Gastroesophageal sphincter (tissue), 3 donors: Measurements from ENCODE around the gene MSANTD2.

Experiments
- CTCF ChIP-seq, 4 experiments: fragments of 200-600 bp in 2 of 4; fragments of 450-650 bp in 2 of 4; sonication (generic) in 1 of 4; IDR thresholded peaks; one replicate each; pipeline ENCODE4 v1.5.1; 2017 to 2019; ENCODE audit warnings: antibody characterized with exemption in 4 of 4, mild to moderate bottlenecking in 2 of 4, moderate library complexity in 2 of 4
- EP300 ChIP-seq: sonication (generic); formaldehyde crosslinking; IDR thresholded peaks from one replicate; pipeline ENCODE4 v1.6.1; 2017; ENCODE audit warnings: antibody characterized with exemption, mild to moderate bottlenecking
- POLR2A ChIP-seq, 2 donors: fragments of 450-650 bp; IDR thresholded peaks; one replicate each; pipeline ENCODE4 v1.6.1; 2017; ENCODE audit warnings: antibody characterized with exemption in 2 of 2, mild to moderate bottlenecking in 2 of 2, moderate library complexity in 1 of 2
- POLR2AphosphoS5 ChIP-seq: sonication (generic); formaldehyde crosslinking; IDR thresholded peaks from one replicate; pipeline ENCODE4 v1.6.1; 2017; ENCODE audit warnings: antibody characterized with exemption

GRCh38 chr11:124838805-124839127 is 38.6 kb upstream of the MSANTD2 start:
- TF ChIP-seq POLR2A (IDR thresholded peaks at IDR 0.05) (no peak), CTCF (IDR thresholded peaks at IDR 0.05) (no peak), POLR2AphosphoS5 (no peak), EP300 (no peak)
